Tibial nerve (tissue), 3 donors: ENCODE data around the gene BANP.
"Not testable (repeated sequence)": the region's sequence is repeated elsewhere in the genome, so short reads cannot be mapped to it uniquely, and the experiment has no call there.

Experiments used
- CTCF ChIP-seq, 5 experiments: fragments of 200-600 bp in 3 of 5; fragments of 450-650 bp in 2 of 5; sonication (generic) in 3 of 5; IDR thresholded peaks; one replicate each; pipeline ENCODE4 v1.5.1; 2016 to 2019; ENCODE audit warnings: antibody characterized with exemption in 5 of 5, mild to moderate bottlenecking in 3 of 5, moderate library complexity in 2 of 5
- POLR2A ChIP-seq, 2 donors: fragments of 450-650 bp; IDR thresholded peaks; one replicate each; pipeline ENCODE4 v1.6.1; 2017; ENCODE audit warnings: antibody characterized with exemption in 2 of 2, mild to moderate bottlenecking in 2 of 2, moderate library complexity in 2 of 2

GRCh38 chr16:88037359-88037758, 86.1 kb downstream of the BANP start:
- TF ChIP-seq CTCF, POLR2A (IDR thresholded peaks at IDR 0.05): not testable (repeated sequence)
